ENCODE data around the gene CCDC97. TPM values are rescaled to one million over a fixed set of nuclear protein-coding genes. Genes with fewer than 3 reads are reported as not detected.
A peak's percentile ranks its signal among the peaks of the same experiment; 100 is the strongest.

The CCDC97 gene
- total RNA-seq, 2 experiments from 2014 or later: 15.0 to 36.6 TPM

DNA sequence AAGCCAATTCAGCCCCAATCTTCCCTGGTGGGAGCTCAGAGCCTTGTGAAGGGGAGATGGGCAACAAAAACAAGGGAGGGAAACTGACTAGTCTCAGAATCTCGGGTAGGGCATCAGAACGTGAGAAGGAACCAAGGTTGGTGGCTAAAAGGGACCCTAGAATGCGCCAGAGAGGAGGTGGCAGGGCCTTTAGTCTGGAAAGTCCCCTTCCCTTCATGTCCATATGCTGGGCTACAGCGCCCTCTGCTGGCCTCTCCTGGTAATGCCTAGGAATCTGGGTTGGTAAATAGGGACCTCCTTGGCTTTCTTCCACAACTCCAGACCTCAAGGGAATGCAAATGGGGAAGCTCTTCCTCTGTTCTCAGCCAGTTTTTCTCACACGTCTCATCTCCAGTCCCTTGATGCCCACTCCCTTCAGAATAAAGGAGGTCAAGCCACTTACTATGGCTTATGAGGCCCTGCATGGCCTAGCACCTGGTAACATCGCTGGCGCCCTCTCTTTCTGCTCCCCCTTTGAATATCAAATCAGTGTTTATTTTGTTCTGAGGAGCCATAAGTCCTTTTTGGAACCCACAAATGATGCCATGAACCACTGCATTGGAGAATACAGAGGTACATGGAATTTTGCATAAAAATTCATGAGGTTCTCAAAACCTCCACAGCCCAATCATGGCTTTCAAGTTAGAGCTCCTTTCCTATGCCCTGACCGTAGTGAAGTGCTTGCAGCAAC lies 1.4 kb upstream of the CCDC97 start:
- H3K79me2 ChIP-seq (ENCODE audit: insufficient read depth, low read depth, low read length): peaks cover 18% of the 10 kb centered on the region
- H3K4me2 ChIP-seq (ENCODE audit: low read length): peak overlapping the region; percentile 99
- peak overlapping the region; percentile 68 for H3K27ac ChIP-seq (ENCODE audit: low read depth, low read length, poor library complexity, severe bottlenecking)
- peaks cover 44% of the 10 kb centered on the region for H3K4me1 ChIP-seq (ENCODE audit: insufficient read depth, low read length, poor library complexity, severe bottlenecking)
- no peak overlapping the region for H3K4me3 ChIP-seq (ENCODE audit: low read depth, low read length, poor library complexity, severe bottlenecking)
- CTCF ChIA-PET (ENCODE audit: unreplicated experiment): interaction anchor here (1.0 kb wide), 1 partner anchor 10 kb away, joined by 5 read pairs; no protein-coding TSS in a partner anchor
- no peak overlapping the region for H2AFZ ChIP-seq (ENCODE audit: low read length)
- peaks cover 76% of the 10 kb centered on the region for H3K36me3 ChIP-seq (ENCODE audit: insufficient read depth, low read length)
- H3K9me2 ChIP-seq (ENCODE audit: insufficient read depth, low read length): no peaks in the 10 kb centered on the region
- POLR2A ChIA-PET: interaction anchor here (0.6 kb wide), 1 partner anchor 146 kb away, joined by 6 read pairs; no protein-coding TSS in a partner anchor
- TF ChIP-seq, protein P1, sequence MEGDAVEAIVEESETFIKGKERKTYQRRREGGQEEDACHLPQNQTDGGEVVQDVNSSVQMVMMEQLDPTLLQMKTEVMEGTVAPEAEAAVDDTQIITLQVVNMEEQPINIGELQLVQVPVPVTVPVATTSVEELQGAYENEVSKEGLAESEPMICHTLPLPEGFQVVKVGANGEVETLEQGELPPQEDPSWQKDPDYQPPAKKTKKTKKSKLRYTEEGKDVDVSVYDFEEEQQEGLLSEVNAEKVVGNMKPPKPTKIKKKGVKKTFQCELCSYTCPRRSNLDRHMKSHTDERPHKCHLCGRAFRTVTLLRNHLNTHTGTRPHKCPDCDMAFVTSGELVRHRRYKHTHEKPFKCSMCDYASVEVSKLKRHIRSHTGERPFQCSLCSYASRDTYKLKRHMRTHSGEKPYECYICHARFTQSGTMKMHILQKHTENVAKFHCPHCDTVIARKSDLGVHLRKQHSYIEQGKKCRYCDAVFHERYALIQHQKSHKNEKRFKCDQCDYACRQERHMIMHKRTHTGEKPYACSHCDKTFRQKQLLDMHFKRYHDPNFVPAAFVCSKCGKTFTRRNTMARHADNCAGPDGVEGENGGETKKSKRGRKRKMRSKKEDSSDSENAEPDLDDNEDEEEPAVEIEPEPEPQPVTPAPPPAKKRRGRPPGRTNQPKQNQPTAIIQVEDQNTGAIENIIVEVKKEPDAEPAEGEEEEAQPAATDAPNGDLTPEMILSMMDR (conservative IDR thresholded peaks at IDR 0.05; ENCODE audit: low read length): peak; percentile 98
- no peak for TF ChIP-seq EZH2phosphoT487 (IDR thresholded peaks at IDR 0.05; ENCODE audit: borderline replicate concordance, low read depth, low read length)
- BruUV-seq (replicated peaks): no TSS peak
- H3K9me3 ChIP-seq (ENCODE audit: low read length): no peaks in the 10 kb centered on the region
- H4K20me1 ChIP-seq (ENCODE audit: insufficient read depth, low read length): no peaks in the 10 kb centered on the region
- DNase-seq (ENCODE audit: low spot score): peak; percentile 86
- intact Hi-C loops (cut with micrococcal nuclease; ENCODE audit: unreplicated experiment): loop anchor here (1.0 kb wide), 1 partner anchor 104 kb away; no protein-coding TSS in a partner anchor

DNA sequence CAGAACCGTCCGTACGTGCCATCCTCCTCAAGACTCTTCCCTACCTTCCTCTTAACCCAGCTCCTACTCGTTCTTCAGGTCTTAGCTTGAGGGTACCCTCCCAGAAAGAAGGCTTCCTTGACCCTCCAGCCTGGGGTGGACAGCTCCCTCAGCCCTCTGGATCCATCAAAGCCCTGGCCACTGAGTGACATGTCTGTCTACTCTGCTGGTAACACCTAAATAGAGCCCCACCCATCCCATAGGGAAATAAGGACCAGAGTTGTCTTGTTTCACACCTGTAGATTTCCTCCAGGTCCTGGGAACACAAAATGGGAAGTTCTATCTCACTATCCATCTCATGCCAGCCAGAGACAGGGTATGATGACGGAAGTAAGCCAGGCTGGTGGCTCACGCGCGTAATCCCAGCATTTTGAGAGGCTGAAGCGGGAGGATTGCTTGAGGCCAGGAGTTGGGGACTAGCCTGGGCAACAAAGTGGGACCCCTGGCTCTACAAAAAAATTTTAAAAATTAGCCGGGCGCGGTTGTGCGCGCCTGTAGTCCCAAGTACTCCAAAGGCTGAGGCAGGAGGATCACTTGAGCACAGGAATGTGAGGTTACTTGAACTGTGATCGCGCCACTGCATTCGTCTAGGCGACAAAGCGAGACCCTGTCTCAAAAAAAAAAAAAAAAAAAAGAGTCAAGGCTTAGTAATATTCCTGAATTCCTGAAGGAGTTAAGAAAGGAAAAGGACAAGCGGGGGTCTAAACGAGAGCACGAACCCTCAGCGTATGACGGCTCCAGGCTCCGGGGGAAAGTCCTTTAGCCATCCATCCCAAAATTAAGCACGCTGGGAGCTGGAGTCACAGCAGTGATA lies 566 bp upstream of the CCDC97 start:
- H3K79me2 ChIP-seq (ENCODE audit: insufficient read depth, low read depth, low read length): peaks cover 18% of the 10 kb centered on the region
- intact Hi-C loops (cut with micrococcal nuclease; ENCODE audit: unreplicated experiment): loop anchor here (2.0 kb wide), 2 partner anchors 17 to 43 kb away; partner anchors contain the start of gene TGFB1
- peak overlapping the region; percentile 63; the same call in 1 of the 2 replicates for H2AFZ ChIP-seq (ENCODE audit: low read length)

More for the DNA sequence above, 566 bp upstream of the CCDC97 start:
- ChIA-PET CTCF (ENCODE audit: unreplicated experiment) (no interaction called here), POLR2A (no interaction called here)
- no peak for DNase-seq (ENCODE audit: low spot score)
- peak overlapping the region; percentile 77 for H3K4me3 ChIP-seq (ENCODE audit: low read depth, low read length, poor library complexity, severe bottlenecking)
- BruUV-seq (replicated peaks): TSS peak; percentile 85
- H4K20me1 ChIP-seq (ENCODE audit: insufficient read depth, low read length): no peaks in the 10 kb centered on the region
- peaks cover 72% of the 10 kb centered on the region for H3K36me3 ChIP-seq (ENCODE audit: insufficient read depth, low read length)
- no peaks in the 10 kb centered on the region for H3K9me3 ChIP-seq (ENCODE audit: low read length)
- H3K4me2 ChIP-seq (ENCODE audit: low read length): peak overlapping the region; percentile 99
- H3K9me2 ChIP-seq (ENCODE audit: insufficient read depth, low read length): no peaks in the 10 kb centered on the region
- no peak for TF ChIP-seq EZH2phosphoT487 (IDR thresholded peaks at IDR 0.05; ENCODE audit: borderline replicate concordance, low read depth, low read length)
- TF ChIP-seq, protein P1 (conservative IDR thresholded peaks at IDR 0.05; ENCODE audit: low read length): no peak
- H3K27ac ChIP-seq (ENCODE audit: low read depth, low read length, poor library complexity, severe bottlenecking): peak overlapping the region; percentile 68
- H3K4me1 ChIP-seq (ENCODE audit: insufficient read depth, low read length, poor library complexity, severe bottlenecking): peaks cover 44% of the 10 kb centered on the region
